Stimulated activated CD8-positive, alpha-beta memory T cell treated with anti-CD3 and anti-CD28 coated beads, Interleukin-4, amount 100 ng/mL, for 4 hours (primary cell): Measurements from ENCODE around the gene FASLG.

ENCODE experiments used
- DNase-seq, 2 donors: peaks; one replicate each; pipeline ENCODE4 v3.0.0-alpha.2; 2020; ENCODE audit warnings: low read depth in 2 of 2, low spot score in 1 of 2

The FASLG gene

GRCh38 chr1:172642970-172643369 lies 15.9 kb upstream of the FASLG start:
- no peak for DNase-seq

DNA sequence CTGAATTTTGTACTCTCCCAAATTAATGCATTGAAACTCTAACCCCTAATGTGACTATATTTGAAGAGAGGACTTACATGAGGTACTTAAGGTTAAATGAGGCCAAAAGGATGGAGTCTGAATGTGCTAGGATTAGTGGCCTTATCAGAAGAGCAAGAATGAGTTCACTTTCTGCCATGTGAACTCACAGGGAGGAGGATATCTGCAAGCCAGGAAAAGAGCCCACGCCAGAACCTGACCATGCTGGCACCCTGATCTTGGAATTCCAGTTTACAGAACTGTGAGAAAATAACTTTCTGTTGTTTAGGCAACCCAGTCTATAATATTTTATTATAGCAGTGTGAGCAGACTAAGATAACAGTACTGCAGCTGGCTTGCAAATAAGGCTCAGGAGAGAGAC lies 12.2 kb upstream of the FASLG start:
- DNase-seq: no peak

DNA sequence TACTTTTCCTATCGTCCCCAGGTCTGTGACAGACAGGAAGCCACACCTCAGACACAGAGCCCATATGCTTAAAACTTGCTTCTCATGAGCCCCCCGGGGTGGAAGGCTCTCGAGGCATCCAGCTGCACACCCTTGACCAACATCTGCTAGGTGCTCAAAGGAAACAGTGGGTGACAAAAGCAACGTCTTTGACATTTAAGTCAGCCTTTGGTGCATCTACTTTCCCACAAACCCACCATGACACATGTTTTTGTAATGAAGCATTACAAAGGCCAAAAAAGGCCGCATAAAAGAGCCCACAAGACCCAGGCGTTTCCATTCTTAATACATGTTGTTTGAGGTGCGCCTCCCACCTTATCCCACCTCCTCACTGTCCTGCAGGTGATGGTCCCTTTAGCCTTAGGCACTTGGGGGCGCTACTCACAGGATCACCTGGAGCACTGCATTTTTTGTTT lies 11.8 kb upstream of the FASLG start:
- DNase-seq: peak in 1 of 2 donors; percentile 37

- DNase-seq: no peak
Observed at GRCh38 chr1:172647987-172648386, 10.9 kb upstream of the FASLG start.

GRCh38 chr1:172650474-172651193 lies 8.3 kb upstream of the FASLG start:
- DNase-seq: no peak

GRCh38 chr1:172653015-172653709 lies 5.7 kb upstream of the FASLG start:
- no peak for DNase-seq

- DNase-seq: no peak
Observed at GRCh38 chr1:172654535-172654934, 4.4 kb upstream of the FASLG start.

DNA sequence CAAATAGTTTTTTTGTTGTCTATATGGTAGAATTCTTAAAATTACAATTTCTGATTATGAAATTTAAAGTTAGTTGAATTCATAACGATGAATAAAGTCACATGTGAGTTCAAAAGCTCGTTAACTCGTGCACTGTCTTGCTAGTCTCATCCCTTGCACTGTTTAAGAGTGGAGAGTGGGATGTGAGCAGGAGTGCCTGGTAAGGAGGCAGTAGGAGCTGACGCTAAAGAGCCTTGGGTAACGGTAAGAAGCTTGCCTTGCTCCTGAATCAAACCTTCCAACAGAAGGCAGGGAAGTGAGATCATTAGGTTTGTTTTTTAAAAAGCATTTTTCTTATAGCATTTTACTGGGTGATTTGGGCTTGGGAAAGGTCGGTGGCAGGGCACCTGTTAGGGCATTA lies 2.3 kb upstream of the FASLG start:
- no peak for DNase-seq

GRCh38 chr1:172657586-172657985 lies 1.3 kb upstream of the FASLG start:
- DNase-seq: no peak

DNA sequence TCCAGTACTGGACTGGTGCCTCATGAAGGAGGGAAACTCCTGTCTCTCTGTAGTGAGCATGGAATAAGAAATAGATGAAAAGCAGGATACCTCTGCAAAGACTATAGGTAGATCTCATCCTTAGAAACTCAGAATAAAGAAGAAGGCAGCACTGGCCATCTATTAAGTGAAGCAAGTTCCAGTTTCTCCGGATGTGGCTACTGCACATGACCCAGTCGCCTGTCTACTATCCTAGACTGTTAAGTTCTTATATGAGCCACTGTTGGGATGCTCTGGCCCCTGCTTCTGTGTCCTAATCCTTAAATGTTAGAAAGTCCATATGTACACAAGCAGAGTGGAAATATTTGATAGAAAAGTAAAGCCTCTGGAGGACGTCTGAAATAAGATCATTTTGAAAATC lies 2.2 kb downstream of the FASLG start:
- DNase-seq: no peak

DNA sequence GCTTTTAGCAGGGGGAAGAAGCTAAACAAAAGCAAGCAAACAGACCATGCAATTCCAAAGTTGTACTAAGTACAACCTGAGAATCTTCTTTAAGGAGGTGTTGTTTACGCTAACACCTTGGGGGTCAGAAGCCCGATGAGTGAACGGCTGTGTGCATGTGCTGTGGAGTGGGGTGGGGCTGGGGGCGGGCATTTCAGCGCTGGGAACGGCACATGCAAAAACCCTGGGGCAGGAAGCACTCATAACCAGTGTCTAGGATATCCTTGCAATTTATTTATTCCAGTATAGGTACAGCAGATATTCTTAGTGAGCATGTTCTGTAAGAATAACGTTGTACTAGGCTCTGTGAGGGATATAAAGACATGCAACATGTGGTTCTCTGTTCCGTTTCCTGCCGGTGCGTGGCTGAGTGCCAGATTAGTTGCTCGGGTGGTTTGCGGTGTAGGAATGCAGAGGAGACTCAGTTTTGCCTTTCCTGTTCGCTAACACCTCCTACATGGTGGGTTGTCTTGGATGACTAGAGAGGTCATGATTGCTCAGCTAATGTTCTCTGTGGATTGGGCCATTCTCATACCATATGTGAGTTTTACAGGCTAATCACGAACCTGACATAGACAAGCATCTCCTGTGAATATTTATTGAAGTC lies 3.7 kb downstream of the FASLG start:
- DNase-seq: peak; percentile 84 to 88

DNA sequence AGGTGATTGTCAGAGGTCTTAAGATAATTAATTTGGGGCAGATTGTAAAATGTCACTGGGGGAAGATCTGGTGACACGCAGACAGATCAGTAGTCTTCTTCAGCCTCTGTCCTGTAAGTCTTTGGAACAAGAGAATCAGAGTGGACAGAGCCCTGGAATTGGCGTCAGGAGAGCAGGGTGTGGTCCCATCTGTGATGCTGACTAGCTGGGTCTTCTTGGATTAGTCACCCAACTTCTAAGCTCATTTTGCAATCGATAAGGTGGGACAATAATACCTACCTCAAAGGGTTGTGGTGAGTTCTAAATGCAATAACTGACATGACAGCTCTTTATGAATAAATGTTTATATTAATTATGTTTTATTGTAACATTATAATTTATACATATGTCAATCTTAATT lies 4.8 kb downstream of the FASLG start:
- DNase-seq: no peak

DNA sequence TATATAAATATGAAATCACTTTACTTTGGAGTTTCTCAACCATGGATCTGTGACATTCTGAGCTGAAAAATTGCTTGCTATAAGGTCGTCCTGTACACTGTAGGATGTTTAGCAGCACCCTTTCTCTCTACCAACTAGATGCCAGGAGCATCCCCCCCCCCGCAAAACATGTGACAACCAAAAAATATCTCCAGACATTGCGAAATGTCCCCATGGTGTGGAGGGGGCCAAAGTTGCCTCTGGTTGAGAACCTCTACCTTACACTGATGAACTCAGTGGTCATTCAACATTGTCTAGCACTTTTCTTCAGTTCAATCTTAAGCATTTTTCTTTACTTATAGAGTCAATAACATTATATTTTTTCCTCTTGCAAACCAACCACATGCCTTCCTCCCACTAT lies 9.2 kb downstream of the FASLG start:
- DNase-seq: no peak

DNA sequence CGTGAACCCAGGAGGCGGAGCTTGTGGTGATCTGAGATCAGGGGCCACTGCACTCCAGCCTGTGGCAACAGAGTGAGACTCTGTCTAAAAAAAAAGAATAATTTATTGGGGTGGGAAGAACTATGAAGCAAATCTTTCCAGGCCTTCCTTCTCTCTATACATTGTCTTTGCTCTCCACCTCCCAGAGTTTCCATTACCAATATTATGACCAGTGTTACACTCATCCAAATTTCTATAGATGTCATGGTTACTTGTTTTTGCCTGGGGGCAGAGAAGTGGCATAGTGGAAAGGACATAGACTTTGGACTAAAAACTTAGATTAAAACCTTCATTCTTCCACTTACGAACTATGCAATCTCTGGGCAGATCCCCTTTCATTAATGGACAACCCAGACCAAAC lies 10.1 kb downstream of the FASLG start:
- no peak for DNase-seq

DNA sequence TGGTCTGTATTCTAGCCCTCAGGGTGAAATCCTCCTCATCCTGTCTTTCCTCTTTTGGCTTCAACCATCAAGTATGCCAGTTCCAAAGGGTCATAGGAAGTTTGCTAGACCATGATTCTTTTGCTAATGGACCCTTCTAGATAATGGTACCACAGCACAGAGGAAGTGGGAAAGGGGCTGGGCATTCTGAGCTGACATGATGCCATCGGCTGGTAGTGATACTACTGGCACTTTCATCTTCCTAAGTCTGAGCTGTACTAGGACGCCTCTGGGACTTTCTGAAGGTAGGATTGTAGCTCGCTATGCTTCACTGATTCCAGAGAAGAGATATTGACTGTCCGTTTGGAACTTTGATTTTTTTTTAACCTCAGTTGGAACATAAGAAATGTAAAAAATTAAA lies 11.4 kb downstream of the FASLG start:
- DNase-seq: no peak

DNA sequence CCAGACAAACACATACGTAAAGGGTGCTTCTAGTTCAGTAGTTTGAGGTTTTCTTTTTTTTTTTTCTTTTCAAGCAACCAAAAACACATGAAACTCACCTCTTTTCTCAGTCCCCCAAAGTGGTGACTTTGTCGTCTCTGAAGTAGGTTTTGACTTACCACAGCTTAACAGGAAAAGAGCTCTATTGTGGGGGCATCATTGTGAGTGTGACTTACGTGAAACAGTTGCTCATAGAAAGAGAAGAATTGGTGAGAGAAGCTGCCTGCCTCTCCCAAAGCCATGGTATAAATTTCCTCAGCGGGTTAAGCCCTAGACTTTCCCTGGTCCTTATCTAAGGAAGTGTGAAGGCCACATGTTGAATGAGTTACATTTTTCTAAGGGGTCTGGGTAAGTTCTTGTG lies 11.9 kb downstream of the FASLG start:
- DNase-seq: no peak

GRCh38 chr1:172671591-172671990 lies 12.7 kb downstream of the FASLG start:
- no peak for DNase-seq

DNA sequence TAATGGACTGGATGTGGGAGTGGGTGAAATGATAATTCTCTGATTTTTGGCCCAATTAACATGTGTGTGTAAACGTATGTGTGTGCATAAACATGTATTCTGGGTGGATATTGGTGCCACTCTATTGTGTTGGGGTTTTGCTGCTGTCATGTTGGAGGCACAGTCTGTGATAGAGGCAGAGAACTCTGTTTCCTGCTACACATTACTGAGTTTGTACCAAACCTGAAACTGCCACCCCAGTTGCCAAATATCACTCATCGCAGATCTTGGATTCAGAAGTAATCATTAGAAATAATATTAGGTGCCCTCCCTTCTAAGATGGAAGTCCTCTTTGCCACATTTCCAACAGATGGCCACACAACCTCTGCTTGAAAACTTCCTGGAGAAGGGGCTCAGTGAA lies 13.8 kb downstream of the FASLG start:
- DNase-seq: no peak

GRCh38 chr1:172673761-172674160 lies 14.9 kb downstream of the FASLG start:
- DNase-seq: no peak

GRCh38 chr1:172674831-172675613 lies 16.1 kb downstream of the FASLG start:
- no peak for DNase-seq

DNA sequence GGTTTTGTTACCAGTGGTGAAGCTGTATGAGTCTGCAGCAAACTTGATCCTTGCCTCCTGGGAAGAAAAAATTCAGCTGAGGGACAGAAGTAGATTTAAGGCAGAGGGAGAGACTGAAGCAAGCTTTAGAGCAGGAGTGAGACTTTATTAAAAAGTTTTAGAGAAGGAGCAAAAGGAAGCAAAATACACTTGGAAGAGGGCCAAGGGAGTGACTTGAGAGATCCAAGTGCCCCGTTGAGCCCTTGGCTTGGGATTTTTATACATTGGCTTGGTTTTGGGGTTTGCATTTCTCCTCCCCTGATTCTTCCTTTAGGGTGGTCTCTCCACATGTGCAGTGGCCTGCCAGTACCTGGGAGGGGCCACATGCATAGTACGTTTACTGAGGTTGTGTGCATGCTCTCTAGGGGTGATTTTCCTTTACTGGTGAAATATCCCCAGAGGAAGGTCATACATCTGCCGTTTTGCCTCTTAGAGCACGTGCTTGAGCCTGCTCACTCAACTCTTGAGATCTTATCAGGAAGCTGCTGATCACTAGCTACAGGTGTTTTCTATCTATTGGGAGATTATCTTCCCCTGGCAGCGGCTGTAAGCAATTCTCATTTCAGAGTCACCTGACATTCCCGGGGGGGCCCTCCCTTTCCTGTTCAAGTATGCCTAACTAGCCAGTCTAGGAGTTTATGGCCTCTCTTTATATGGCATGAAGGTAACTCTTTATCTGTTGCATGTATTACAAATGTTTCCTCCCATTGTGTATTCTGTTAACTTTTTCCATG lies 20.3 kb downstream of the FASLG start:
- no peak for DNase-seq
